ENCODE measurements around the gene RBBP8. TPM values are rescaled to one million over a fixed set of nuclear protein-coding genes. Genes with fewer than 3 reads are reported as not detected.
"Not testable (repeated sequence)": the region's sequence is repeated elsewhere in the genome, so short reads cannot be mapped to it uniquely, and the experiment has no call there.

RBBP8 gene
- total RNA-seq, 1 donor from 2014 or later = 92.8 TPM

GRCh38 chr18:22951823-22952222 is 18.7 kb downstream of the RBBP8 start:
- H3K27ac Mint-ChIP-seq = no peak overlapping the region
- intact Hi-C loops (cut with micrococcal nuclease) = no loop called here

GRCh38 chr18:22952525-22952924 is 19.4 kb downstream of the RBBP8 start:
- H3K36me3 Mint-ChIP-seq (ENCODE audit: low read depth) = peaks cover 77% of the 10 kb centered on the region
- H3K27me3 Mint-ChIP-seq (ENCODE audit: low read depth) = no peaks in the 10 kb centered on the region
- H3K4me1 Mint-ChIP-seq (ENCODE audit: low read depth) = peaks cover 20% of the 10 kb centered on the region
- no peaks in the 10 kb centered on the region for H3K9me3 Mint-ChIP-seq
- no peak overlapping the region for H3K4me3 Mint-ChIP-seq (ENCODE audit: low read depth)
- intact Hi-C loops (cut with micrococcal nuclease) = no loop called here
- no peak overlapping the region for H3K27ac Mint-ChIP-seq
- DNase-seq (ENCODE audit: low spot score) = no peak

More at GRCh38 chr18:22951823-22952222, 18.7 kb downstream of the RBBP8 start:
- Mint-ChIP-seq H3K4me3 (ENCODE audit: low read depth) (no peak overlapping the region), H3K9me3 (no peaks in the 10 kb centered on the region), H3K27me3 (ENCODE audit: low read depth) (no peaks in the 10 kb centered on the region), H3K36me3 (ENCODE audit: low read depth) (peaks cover 82% of the 10 kb centered on the region), H3K4me1 (ENCODE audit: low read depth) (peaks cover 16% of the 10 kb centered on the region)
- no peak for DNase-seq (ENCODE audit: low spot score)

GRCh38 chr18:22953982-22954381 is 20.9 kb downstream of the RBBP8 start:
- DNase-seq (ENCODE audit: low spot score); H3K9me3 Mint-ChIP-seq; H3K27me3 Mint-ChIP-seq (ENCODE audit: low read depth); H3K4me3 Mint-ChIP-seq (ENCODE audit: low read depth); H3K27ac Mint-ChIP-seq; intact Hi-C loops (cut with micrococcal nuclease): not testable (repeated sequence)
- Mint-ChIP-seq H3K4me1 (ENCODE audit: low read depth) (peaks cover 24% of the 10 kb centered on the region), H3K36me3 (ENCODE audit: low read depth) (peaks cover 85% of the 10 kb centered on the region)

- Mint-ChIP-seq H3K27ac (no peak overlapping the region), H3K4me1 (ENCODE audit: low read depth) (peaks cover 27% of the 10 kb centered on the region), H3K4me3 (ENCODE audit: low read depth) (no peak overlapping the region), H3K9me3 (no peaks in the 10 kb centered on the region), H3K27me3 (ENCODE audit: low read depth) (no peaks in the 10 kb centered on the region), H3K36me3 (ENCODE audit: low read depth) (peaks cover 76% of the 10 kb centered on the region)
- intact Hi-C loops (cut with micrococcal nuclease) = no loop called here
- no peak for DNase-seq (ENCODE audit: low spot score)
These were observed 23.1 kb downstream of the RBBP8 start for GRCh38 chr18:22956226-22956625.

- Mint-ChIP-seq H3K4me1 (ENCODE audit: low read depth) (peaks cover 24% of the 10 kb centered on the region), H3K9me3 (no peaks in the 10 kb centered on the region), H3K27me3 (ENCODE audit: low read depth) (no peaks in the 10 kb centered on the region), H3K27ac (no peak overlapping the region), H3K36me3 (ENCODE audit: low read depth) (peaks cover 59% of the 10 kb centered on the region), H3K4me3 (ENCODE audit: low read depth) (no peak overlapping the region)
- DNase-seq (ENCODE audit: low spot score) = no peak
- intact Hi-C loops (cut with micrococcal nuclease) = no loop called here
These were observed 28.0 kb downstream of the RBBP8 start for GRCh38 chr18:22961156-22961555.

GRCh38 chr18:22962004-22962403 is 28.9 kb downstream of the RBBP8 start:
- Mint-ChIP-seq H3K27ac (no peak overlapping the region), H3K9me3 (no peaks in the 10 kb centered on the region), H3K36me3 (ENCODE audit: low read depth) (peaks cover 55% of the 10 kb centered on the region), H3K4me3 (ENCODE audit: low read depth) (no peak overlapping the region), H3K27me3 (ENCODE audit: low read depth) (no peaks in the 10 kb centered on the region), H3K4me1 (ENCODE audit: low read depth) (peaks cover 24% of the 10 kb centered on the region)
- DNase-seq (ENCODE audit: low spot score) = no peak
- intact Hi-C loops (cut with micrococcal nuclease) = no loop called here

- Mint-ChIP-seq H3K27me3 (ENCODE audit: low read depth) (no peaks in the 10 kb centered on the region), H3K9me3 (no peaks in the 10 kb centered on the region), H3K27ac (no peak overlapping the region), H3K4me3 (ENCODE audit: low read depth) (no peak overlapping the region), H3K4me1 (ENCODE audit: low read depth) (peaks cover 16% of the 10 kb centered on the region), H3K36me3 (ENCODE audit: low read depth) (peaks cover 50% of the 10 kb centered on the region)
- intact Hi-C loops (cut with micrococcal nuclease) = no loop called here
- no peak for DNase-seq (ENCODE audit: low spot score)
These were observed 31.0 kb downstream of the RBBP8 start for GRCh38 chr18:22964116-22964515.

- Mint-ChIP-seq H3K27ac (peak overlapping the region; percentile 46), H3K9me3 (no peaks in the 10 kb centered on the region), H3K36me3 (ENCODE audit: low read depth) (peaks cover 50% of the 10 kb centered on the region), H3K4me1 (ENCODE audit: low read depth) (peaks cover 15% of the 10 kb centered on the region), H3K4me3 (ENCODE audit: low read depth) (no peak overlapping the region), H3K27me3 (ENCODE audit: low read depth) (no peaks in the 10 kb centered on the region)
- intact Hi-C loops (cut with micrococcal nuclease) = no loop called here
- no peak for DNase-seq (ENCODE audit: low spot score)
These were observed 31.6 kb downstream of the RBBP8 start for GRCh38 chr18:22964722-22965121.

- H3K9me3 Mint-ChIP-seq = no peaks in the 10 kb centered on the region
- peak overlapping the region; percentile 33 for H3K27ac Mint-ChIP-seq
- H3K27me3 Mint-ChIP-seq (ENCODE audit: low read depth) = no peaks in the 10 kb centered on the region
- peaks cover 61% of the 10 kb centered on the region for H3K36me3 Mint-ChIP-seq (ENCODE audit: low read depth)
- no peak for DNase-seq (ENCODE audit: low spot score)
- H3K4me3 Mint-ChIP-seq (ENCODE audit: low read depth) = no peak overlapping the region
- peaks cover 14% of the 10 kb centered on the region for H3K4me1 Mint-ChIP-seq (ENCODE audit: low read depth)
- intact Hi-C loops (cut with micrococcal nuclease) = no loop called here
These were observed 37.9 kb downstream of the RBBP8 start for GRCh38 chr18:22971038-22971437.

GRCh38 chr18:22974001-22974400 is 40.9 kb downstream of the RBBP8 start:
- no peaks in the 10 kb centered on the region for H3K27me3 Mint-ChIP-seq (ENCODE audit: low read depth)
- peaks cover 67% of the 10 kb centered on the region for H3K36me3 Mint-ChIP-seq (ENCODE audit: low read depth)
- DNase-seq (ENCODE audit: low spot score) = no peak
- peaks cover 24% of the 10 kb centered on the region for H3K4me1 Mint-ChIP-seq (ENCODE audit: low read depth)
- H3K9me3 Mint-ChIP-seq = no peaks in the 10 kb centered on the region
- intact Hi-C loops (cut with micrococcal nuclease) = no loop called here
- H3K4me3 Mint-ChIP-seq (ENCODE audit: low read depth) = no peak overlapping the region
- H3K27ac Mint-ChIP-seq = no peak overlapping the region

- H3K4me3 Mint-ChIP-seq (ENCODE audit: low read depth) = no peak overlapping the region
- H3K27ac Mint-ChIP-seq = no peak overlapping the region
- H3K36me3 Mint-ChIP-seq (ENCODE audit: low read depth) = peaks cover 65% of the 10 kb centered on the region
- no peak for DNase-seq (ENCODE audit: low spot score)
- intact Hi-C loops (cut with micrococcal nuclease) = no loop called here
- no peaks in the 10 kb centered on the region for H3K27me3 Mint-ChIP-seq (ENCODE audit: low read depth)
- H3K4me1 Mint-ChIP-seq (ENCODE audit: low read depth) = peaks cover 26% of the 10 kb centered on the region
- no peaks in the 10 kb centered on the region for H3K9me3 Mint-ChIP-seq
These were observed 41.6 kb downstream of the RBBP8 start for GRCh38 chr18:22974707-22975106.

GRCh38 chr18:22975508-22975907 is 42.4 kb downstream of the RBBP8 start:
- Mint-ChIP-seq H3K4me3 (ENCODE audit: low read depth) (no peak overlapping the region), H3K27ac (no peak overlapping the region), H3K27me3 (ENCODE audit: low read depth) (no peaks in the 10 kb centered on the region), H3K9me3 (no peaks in the 10 kb centered on the region), H3K4me1 (ENCODE audit: low read depth) (peaks cover 26% of the 10 kb centered on the region), H3K36me3 (ENCODE audit: low read depth) (peaks cover 65% of the 10 kb centered on the region)
- DNase-seq (ENCODE audit: low spot score) = no peak
- intact Hi-C loops (cut with micrococcal nuclease) = no loop called here

- intact Hi-C loops (cut with micrococcal nuclease) = no loop called here
- Mint-ChIP-seq H3K36me3 (ENCODE audit: low read depth) (peaks cover 67% of the 10 kb centered on the region), H3K4me3 (ENCODE audit: low read depth) (no peak overlapping the region)
These were observed 44.9 kb downstream of the RBBP8 start for GRCh38 chr18:22977847-22978701.

More at GRCh38 chr18:22977847-22978701, 44.9 kb downstream of the RBBP8 start:
- Mint-ChIP-seq H3K4me1 (ENCODE audit: low read depth) (peaks cover 28% of the 10 kb centered on the region), H3K9me3 (no peaks in the 10 kb centered on the region), H3K27ac (peak overlapping the region; percentile 43), H3K27me3 (ENCODE audit: low read depth) (no peaks in the 10 kb centered on the region)
- no peak for DNase-seq (ENCODE audit: low spot score)
